Body of pancreas (tissue), 4 donors: ENCODE results near the gene SLC25A27.

Experiments used
- POLR2A ChIP-seq, 3 donors: fragments of 450-650 bp; IDR thresholded peaks; one replicate each; pipeline ENCODE4 v1.6.1; 2016; ENCODE audit warnings: antibody characterized with exemption in 3 of 3, mild to moderate bottlenecking in 2 of 3
- TF ChIP-seq, protein P1 (sequence below), 7 experiments: fragments of 450-650 bp in 4 of 7; fragments of 200-600 bp in 3 of 7; sonication (generic) in 3 of 7; IDR thresholded peaks; one replicate each; pipeline ENCODE4 v1.5.1; 2016 to 2019; ENCODE audit warnings: antibody characterized with exemption in 7 of 7

DNA sequence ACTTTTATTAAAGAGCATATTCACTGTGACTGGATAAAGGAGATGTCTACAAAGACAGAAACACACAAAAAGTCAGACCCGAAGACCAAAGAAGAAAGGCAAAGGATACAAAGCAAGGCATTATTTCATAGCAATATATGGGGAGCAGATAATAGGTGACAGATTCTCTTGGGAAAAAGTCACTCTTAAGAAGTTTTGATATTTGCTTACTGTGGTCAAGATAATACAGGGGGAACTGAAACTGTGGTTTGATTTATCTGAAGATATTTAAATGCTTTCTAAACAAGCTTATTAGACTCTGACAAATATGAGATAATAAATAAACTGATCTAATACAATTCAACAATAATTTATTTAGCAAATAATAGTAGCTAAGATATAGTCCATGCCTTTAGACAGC lies 14.8 kb upstream of the SLC25A27 start:
- TF ChIP-seq, protein P1, sequence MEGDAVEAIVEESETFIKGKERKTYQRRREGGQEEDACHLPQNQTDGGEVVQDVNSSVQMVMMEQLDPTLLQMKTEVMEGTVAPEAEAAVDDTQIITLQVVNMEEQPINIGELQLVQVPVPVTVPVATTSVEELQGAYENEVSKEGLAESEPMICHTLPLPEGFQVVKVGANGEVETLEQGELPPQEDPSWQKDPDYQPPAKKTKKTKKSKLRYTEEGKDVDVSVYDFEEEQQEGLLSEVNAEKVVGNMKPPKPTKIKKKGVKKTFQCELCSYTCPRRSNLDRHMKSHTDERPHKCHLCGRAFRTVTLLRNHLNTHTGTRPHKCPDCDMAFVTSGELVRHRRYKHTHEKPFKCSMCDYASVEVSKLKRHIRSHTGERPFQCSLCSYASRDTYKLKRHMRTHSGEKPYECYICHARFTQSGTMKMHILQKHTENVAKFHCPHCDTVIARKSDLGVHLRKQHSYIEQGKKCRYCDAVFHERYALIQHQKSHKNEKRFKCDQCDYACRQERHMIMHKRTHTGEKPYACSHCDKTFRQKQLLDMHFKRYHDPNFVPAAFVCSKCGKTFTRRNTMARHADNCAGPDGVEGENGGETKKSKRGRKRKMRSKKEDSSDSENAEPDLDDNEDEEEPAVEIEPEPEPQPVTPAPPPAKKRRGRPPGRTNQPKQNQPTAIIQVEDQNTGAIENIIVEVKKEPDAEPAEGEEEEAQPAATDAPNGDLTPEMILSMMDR (IDR thresholded peaks at IDR 0.05): no peak
- no peak for TF ChIP-seq POLR2A (IDR thresholded peaks at IDR 0.05)
